PC-3 (cell line): ENCODE data around the gene IRX4. TPM values are rescaled to one million over a fixed set of nuclear protein-coding genes. Genes with fewer than 3 reads are reported as not detected.

Experiments used
- ATAC-seq: fragments of 200-7000 bp; cut with Tn5 transposase; 2 replicates; pipeline ENCODE4 v1.9.1; 2020; ENCODE audit warnings: mild to moderate bottlenecking, moderate library complexity
- BruUV-seq: library from RNA; stranded (reverse); fragments of 400-500 nt; replicated peaks from 2 replicates; lab custom pipeline; 2021; lab: Mats Ljungman, UMichigan
- CTCF ChIA-PET: fragments of 300-600 bp; sonication (Branson Sonifier 250); formaldehyde crosslinking; loops from one replicate; lab custom pipeline; 2022; ENCODE audit warnings: antibody characterized with exemption; lab: Charles Lee
- POLR2A ChIA-PET: fragments of 300-600 bp; sonication (Branson Sonifier 250); formaldehyde crosslinking; loops from one replicate; lab custom pipeline; 2022; ENCODE audit warnings: antibody characterized with exemption; ENCODE audit not compliant: unreplicated experiment; lab: Charles Lee
- DNase-seq: peaks from one replicate; pipeline ENCODE4 v3.0.0-alpha.2; 2015
- H2AFZ ChIP-seq: fragments of 300-600 bp; sonication (generic); 2 replicates; pipeline ENCODE4 v1.6.0; 2016; ENCODE audit warnings: antibody characterized with exemption, low read length
- H3F3A ChIP-seq: fragments of 300-600 bp; sonication (generic); one replicate; pipeline ENCODE4 v1.6.0; 2017; ENCODE audit warnings: antibody characterized with exemption, low read length, control low read depth, mild to moderate bottlenecking; ENCODE audit not compliant: unreplicated experiment
- H3K27ac ChIP-seq: fragments of 300-600 bp; sonication (generic); 2 replicates; pipeline ENCODE4 v1.5.1; 2016; ENCODE audit warnings: mild to moderate bottlenecking, low read length
- H3K27me3 ChIP-seq: fragments of 300-600 bp; sonication (generic); 2 replicates; pipeline ENCODE4 v1.6.1; 2016; ENCODE audit warnings: low read length, mixed read lengths
- H3K36me3 ChIP-seq: fragments of 300-600 bp; sonication (generic); 2 replicates; pipeline ENCODE4 v1.6.1; 2016; ENCODE audit warnings: low read depth, mixed run types, low read length, mixed read lengths
- H3K4me1 ChIP-seq: fragments of 300-600 bp; sonication (generic); 2 replicates; pipeline ENCODE4 v1.5.1; 2016; ENCODE audit warnings: low read length; ENCODE audit not compliant: insufficient read depth
- H3K4me2 ChIP-seq: fragments of 300-600 bp; sonication (generic); 2 replicates; pipeline ENCODE4 v1.6.0; 2016; ENCODE audit warnings: low read length
- H3K4me3 ChIP-seq: fragments of 300-600 bp; sonication (generic); 2 replicates; pipeline ENCODE4 v1.5.1; 2016; ENCODE audit warnings: mild to moderate bottlenecking, low read length, mixed read lengths
- H3K79me2 ChIP-seq: fragments of 300-600 bp; sonication (generic); 2 replicates; pipeline ENCODE4 v1.6.1; 2017; ENCODE audit warnings: low read length, mixed read lengths
- H3K9ac ChIP-seq: fragments of 300-600 bp; sonication (generic); 2 replicates; pipeline ENCODE4 v1.6.0; 2016; ENCODE audit warnings: mild to moderate bottlenecking, low read length
- H3K9me2 ChIP-seq: fragments of 300-600 bp; sonication (generic); replicated peaks from 2 replicates; pipeline ENCODE4 v1.6.1; 2016; ENCODE audit warnings: mixed run types, low read length, mixed read lengths
- H3K9me3 ChIP-seq: fragments of 300-600 bp; sonication (generic); 2 replicates; pipeline ENCODE4 v1.6.1; 2016; ENCODE audit warnings: low read length, mixed read lengths
- H4K20me1 ChIP-seq: fragments of 300-600 bp; sonication (generic); 2 replicates; pipeline ENCODE4 v1.6.1; 2016; ENCODE audit warnings: low read length, mixed read lengths
- EZH2 ChIP-seq: fragments of 300-600 bp; sonication (generic); IDR thresholded peaks from one replicate; pipeline ENCODE4 v1.6.1; 2017; ENCODE audit warnings: antibody characterized with exemption, mild to moderate bottlenecking, low read length; ENCODE audit not compliant: unreplicated experiment
- EZH2phosphoT487 ChIP-seq: fragments of 300-600 bp; sonication (generic); IDR thresholded peaks from 2 replicates; pipeline ENCODE4 v1.6.1; 2018; ENCODE audit warnings: mild to moderate bottlenecking, antibody characterized with exemption, low read length, borderline replicate concordance
- intact Hi-C: fragments of 100-400 bp; cut with micrococcal nuclease; formaldehyde crosslinking; loops from 2 replicates; pipeline ENCODE4 v1.9.0; 2023
- total RNA-seq: library from RNA; depleted of rRNA; stranded (reverse); fragments of >200 nt; gene quantifications from 2 replicates; pipeline ENCODE4 v1.2.3, GENCODE V29; 2014
- TF ChIP-seq, protein P1 (sequence below): fragments of 300-600 bp; sonication (generic); conservative IDR thresholded peaks from 2 replicates; pipeline ENCODE4 v1.5.1; 2017; ENCODE audit warnings: antibody characterized with exemption, low read depth, mild to moderate bottlenecking, low read length

Gene IRX4
- total RNA-seq, 1 experiment from 2014 or later: not detected

- Histone ChIP-seq H3K9me2 (no peaks in the 10 kb centered on the region), H3K79me2 (no peaks in the 10 kb centered on the region), H3K4me1 (no peaks in the 10 kb centered on the region), H3K9ac (no peak overlapping the region), H2AFZ (no peak overlapping the region), H3K9me3 (no peaks in the 10 kb centered on the region), H3K27ac (no peak overlapping the region), H3K4me3 (no peak overlapping the region), H3K27me3 (peaks cover 36% of the 10 kb centered on the region), H4K20me1 (no peaks in the 10 kb centered on the region), H3K4me2 (no peak overlapping the region), H3F3A (no peaks in the 10 kb centered on the region), H3K36me3 (no peaks in the 10 kb centered on the region)
- BruUV-seq: no TSS peak
- ATAC-seq (no peak), DNase-seq (no peak)
- ChIA-PET CTCF (no interaction called here), POLR2A (no interaction called here)
- TF ChIP-seq EZH2 (no peak), EZH2phosphoT487 (no peak)
- TF ChIP-seq, protein P1, sequence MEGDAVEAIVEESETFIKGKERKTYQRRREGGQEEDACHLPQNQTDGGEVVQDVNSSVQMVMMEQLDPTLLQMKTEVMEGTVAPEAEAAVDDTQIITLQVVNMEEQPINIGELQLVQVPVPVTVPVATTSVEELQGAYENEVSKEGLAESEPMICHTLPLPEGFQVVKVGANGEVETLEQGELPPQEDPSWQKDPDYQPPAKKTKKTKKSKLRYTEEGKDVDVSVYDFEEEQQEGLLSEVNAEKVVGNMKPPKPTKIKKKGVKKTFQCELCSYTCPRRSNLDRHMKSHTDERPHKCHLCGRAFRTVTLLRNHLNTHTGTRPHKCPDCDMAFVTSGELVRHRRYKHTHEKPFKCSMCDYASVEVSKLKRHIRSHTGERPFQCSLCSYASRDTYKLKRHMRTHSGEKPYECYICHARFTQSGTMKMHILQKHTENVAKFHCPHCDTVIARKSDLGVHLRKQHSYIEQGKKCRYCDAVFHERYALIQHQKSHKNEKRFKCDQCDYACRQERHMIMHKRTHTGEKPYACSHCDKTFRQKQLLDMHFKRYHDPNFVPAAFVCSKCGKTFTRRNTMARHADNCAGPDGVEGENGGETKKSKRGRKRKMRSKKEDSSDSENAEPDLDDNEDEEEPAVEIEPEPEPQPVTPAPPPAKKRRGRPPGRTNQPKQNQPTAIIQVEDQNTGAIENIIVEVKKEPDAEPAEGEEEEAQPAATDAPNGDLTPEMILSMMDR: no peak
- intact Hi-C loops: no loop called here
Observed at GRCh38 chr5:1867815-1868143, 14.9 kb downstream of the IRX4 start.

DNA sequence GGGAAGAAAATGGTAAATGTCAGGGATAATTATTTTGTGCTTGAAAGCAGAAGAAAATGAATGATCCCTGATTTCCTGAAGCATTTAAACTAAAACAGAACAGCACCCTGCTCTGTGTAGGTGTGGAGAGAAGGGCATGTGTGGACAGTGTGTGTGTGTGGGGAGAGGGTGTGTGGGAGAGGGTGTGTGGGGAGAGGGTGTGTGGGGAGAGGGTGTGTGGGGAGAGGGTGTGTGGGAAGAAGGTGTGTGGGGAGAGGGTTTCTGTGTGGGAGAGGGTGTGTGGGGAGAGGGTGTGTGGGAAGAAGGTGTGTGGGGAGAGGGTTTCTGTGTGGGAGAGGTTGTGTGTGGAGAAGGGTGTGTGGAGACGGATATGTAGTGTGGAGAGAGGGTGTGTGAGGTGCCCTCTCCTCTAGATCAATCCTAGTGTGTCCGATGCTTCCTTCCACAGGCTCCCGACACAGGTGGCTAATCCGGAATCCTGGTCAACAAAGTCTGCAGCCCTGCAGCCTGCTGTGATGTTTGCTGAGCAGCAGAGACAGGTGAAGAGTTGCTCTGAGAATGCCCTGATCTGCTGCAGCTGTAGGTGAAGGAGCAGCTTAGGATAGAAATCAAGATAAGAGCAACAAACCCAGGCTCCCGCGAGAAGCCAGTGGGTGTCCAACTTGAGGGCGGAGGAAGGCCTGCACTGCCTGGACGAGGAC is 15.5 kb downstream of the IRX4 start:
- POLR2A ChIA-PET: no interaction called here
- Histone ChIP-seq H3K79me2 (no peaks in the 10 kb centered on the region), H3F3A (no peaks in the 10 kb centered on the region), H3K27ac (no peak overlapping the region), H2AFZ (no peak overlapping the region), H3K9me2 (no peaks in the 10 kb centered on the region), H3K9me3 (no peaks in the 10 kb centered on the region), H3K4me3 (no peak overlapping the region), H3K4me1 (no peaks in the 10 kb centered on the region), H3K4me2 (no peak overlapping the region), H3K36me3 (no peaks in the 10 kb centered on the region), H3K9ac (no peak overlapping the region), H3K27me3 (peaks cover 41% of the 10 kb centered on the region), H4K20me1 (no peaks in the 10 kb centered on the region)
- CTCF ChIA-PET: no interaction called here
- no peak for ATAC-seq
- intact Hi-C loops: no loop called here
- no TSS peak for BruUV-seq
- TF ChIP-seq, protein P1: no peak
- TF ChIP-seq EZH2: no peak
- TF ChIP-seq EZH2phosphoT487: no peak
- no peak for DNase-seq

GRCh38 chr5:1865948-1866347 is 16.8 kb downstream of the IRX4 start:
- CTCF ChIA-PET: no interaction called here
- no peaks in the 10 kb centered on the region for H3K9me3 ChIP-seq
- H3K4me2 ChIP-seq: no peak overlapping the region
- H3K27me3 ChIP-seq: peaks cover 54% of the 10 kb centered on the region
- no peak overlapping the region for H3K4me3 ChIP-seq
- no peaks in the 10 kb centered on the region for H3K36me3 ChIP-seq
- POLR2A ChIA-PET: no interaction called here
- no peak overlapping the region for H3K27ac ChIP-seq
- no peak for TF ChIP-seq EZH2phosphoT487
- TF ChIP-seq, protein P1: no peak
- no peak for TF ChIP-seq EZH2
- intact Hi-C loops: no loop called here
- no peaks in the 10 kb centered on the region for H3K79me2 ChIP-seq
- no peaks in the 10 kb centered on the region for H3K9me2 ChIP-seq
- BruUV-seq: no TSS peak
- ATAC-seq (no peak), DNase-seq (no peak)
- H4K20me1 ChIP-seq: no peaks in the 10 kb centered on the region
- H2AFZ ChIP-seq: no peak overlapping the region
- H3K9ac ChIP-seq: no peak overlapping the region
- H3K4me1 ChIP-seq: no peaks in the 10 kb centered on the region
- H3F3A ChIP-seq: no peaks in the 10 kb centered on the region
